Measurements from ENCODE around the gene MIA2.

The MIA2 gene

GRCh38 chr14:39265806-39266524 is 32.2 kb downstream of the MIA2 start:
- TF ChIP-seq, protein P1, sequence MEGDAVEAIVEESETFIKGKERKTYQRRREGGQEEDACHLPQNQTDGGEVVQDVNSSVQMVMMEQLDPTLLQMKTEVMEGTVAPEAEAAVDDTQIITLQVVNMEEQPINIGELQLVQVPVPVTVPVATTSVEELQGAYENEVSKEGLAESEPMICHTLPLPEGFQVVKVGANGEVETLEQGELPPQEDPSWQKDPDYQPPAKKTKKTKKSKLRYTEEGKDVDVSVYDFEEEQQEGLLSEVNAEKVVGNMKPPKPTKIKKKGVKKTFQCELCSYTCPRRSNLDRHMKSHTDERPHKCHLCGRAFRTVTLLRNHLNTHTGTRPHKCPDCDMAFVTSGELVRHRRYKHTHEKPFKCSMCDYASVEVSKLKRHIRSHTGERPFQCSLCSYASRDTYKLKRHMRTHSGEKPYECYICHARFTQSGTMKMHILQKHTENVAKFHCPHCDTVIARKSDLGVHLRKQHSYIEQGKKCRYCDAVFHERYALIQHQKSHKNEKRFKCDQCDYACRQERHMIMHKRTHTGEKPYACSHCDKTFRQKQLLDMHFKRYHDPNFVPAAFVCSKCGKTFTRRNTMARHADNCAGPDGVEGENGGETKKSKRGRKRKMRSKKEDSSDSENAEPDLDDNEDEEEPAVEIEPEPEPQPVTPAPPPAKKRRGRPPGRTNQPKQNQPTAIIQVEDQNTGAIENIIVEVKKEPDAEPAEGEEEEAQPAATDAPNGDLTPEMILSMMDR (conservative IDR thresholded peaks at IDR 0.05; ENCODE audit: low read length): no peak
- DNase-seq (ENCODE audit: low read depth): peak; percentile 34
- peak overlapping the region; percentile 76 for H3K4me3 ChIP-seq (ENCODE audit: low read length)

- DNase-seq (ENCODE audit: low read depth): no peak
- TF ChIP-seq, protein P1 (conservative IDR thresholded peaks at IDR 0.05; ENCODE audit: low read length): no peak
- peak overlapping the region; percentile 76 for H3K4me3 ChIP-seq (ENCODE audit: low read length)
Observed at GRCh38 chr14:39266525-39266870, 32.8 kb downstream of the MIA2 start.

DNA sequence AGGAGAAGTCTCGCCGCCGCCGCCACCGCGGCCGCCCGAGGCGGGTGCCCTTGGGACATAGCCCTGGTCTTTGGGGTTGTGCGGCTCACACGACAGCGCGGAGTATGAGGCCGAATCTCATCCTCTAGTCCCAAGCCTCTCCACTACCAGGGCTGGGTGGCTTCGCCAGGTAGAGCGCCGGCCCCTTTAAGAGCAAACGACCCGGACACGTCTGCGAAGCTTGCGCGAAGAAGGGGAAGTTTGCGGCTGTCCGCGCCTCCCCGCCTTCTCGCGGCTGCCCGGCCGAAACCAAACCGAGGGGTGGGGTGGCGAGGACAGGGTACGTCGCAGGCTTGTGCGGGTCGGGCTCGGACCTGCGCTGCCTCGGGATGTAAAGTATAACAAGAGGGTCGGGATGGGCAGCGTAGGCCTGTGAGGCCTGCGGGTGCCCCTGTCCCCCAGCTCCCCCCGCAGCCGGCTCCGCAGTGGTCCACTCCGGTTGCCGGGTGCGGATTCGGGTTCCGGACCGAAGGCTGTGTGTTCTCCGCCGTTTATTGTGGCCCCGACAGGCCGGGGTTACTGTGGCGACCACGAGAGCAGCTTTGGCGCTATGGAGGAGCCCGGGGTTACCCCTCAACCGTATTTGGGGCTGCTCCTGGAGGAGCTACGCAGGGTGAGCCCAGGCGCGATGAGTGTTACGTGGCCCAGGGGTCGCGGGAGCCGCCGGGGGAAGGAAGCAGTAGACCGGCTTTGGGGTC is 33.3 kb downstream of the MIA2 start:
- peak overlapping the region; percentile 76 for H3K4me3 ChIP-seq (ENCODE audit: low read length)
- TF ChIP-seq, protein P1 (conservative IDR thresholded peaks at IDR 0.05; ENCODE audit: low read length): no peak
- DNase-seq (ENCODE audit: low read depth): peak; percentile 85

DNA sequence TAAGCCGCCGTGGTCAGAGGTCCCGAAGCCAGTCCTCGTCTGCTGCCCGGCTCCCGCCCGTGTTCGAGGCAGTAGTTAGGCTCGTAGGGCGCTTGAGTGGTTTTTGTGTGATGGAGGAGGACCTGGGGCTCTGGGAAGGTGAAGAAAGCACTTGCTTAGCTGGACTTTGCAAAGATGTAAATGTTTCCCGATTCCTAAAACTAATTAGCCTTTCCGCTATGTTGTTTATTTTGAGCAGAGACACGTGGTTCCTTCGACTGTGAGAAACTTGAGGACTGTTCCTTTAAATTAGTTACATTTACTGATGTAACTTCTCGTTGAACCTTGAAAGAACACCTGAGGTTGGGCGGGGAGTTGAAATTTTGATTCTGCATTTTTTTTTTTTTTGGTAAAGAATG is 33.9 kb downstream of the MIA2 start:
- TF ChIP-seq, protein P1 (conservative IDR thresholded peaks at IDR 0.05; ENCODE audit: low read length): no peak
- peak; percentile 36 for DNase-seq (ENCODE audit: low read depth)
- peak overlapping the region; percentile 76 for H3K4me3 ChIP-seq (ENCODE audit: low read length)

DNA sequence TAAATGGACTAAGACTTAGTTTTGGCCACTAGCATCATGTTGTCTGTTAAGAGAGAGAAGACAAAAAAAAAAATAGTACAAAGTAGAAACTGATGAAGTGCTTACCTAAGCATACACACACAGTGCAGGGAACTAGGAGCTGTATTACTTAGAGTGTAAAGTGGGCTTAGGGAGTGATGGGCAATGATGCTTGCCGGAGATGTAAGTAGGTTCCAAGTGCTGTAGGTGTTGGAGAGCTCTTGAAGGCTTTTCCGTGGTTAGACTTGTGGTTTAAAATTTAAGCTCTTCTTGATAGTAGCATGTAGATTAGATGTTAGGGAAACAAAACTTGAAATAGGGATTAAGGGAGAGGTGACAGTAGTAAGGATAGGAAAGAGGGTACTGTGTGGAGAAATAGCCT is 34.7 kb downstream of the MIA2 start:
- DNase-seq (ENCODE audit: low read depth): peak; percentile 9
- peak overlapping the region; percentile 76 for H3K4me3 ChIP-seq (ENCODE audit: low read length)
- TF ChIP-seq, protein P1 (conservative IDR thresholded peaks at IDR 0.05; ENCODE audit: low read length): no peak

GRCh38 chr14:39272918-39273317 is 39.2 kb downstream of the MIA2 start:
- H3K4me3 ChIP-seq (ENCODE audit: low read length): no peak overlapping the region
- TF ChIP-seq, protein P1 (conservative IDR thresholded peaks at IDR 0.05; ENCODE audit: low read length): no peak
- DNase-seq (ENCODE audit: low read depth): no peak

GRCh38 chr14:39275395-39275794 is 41.7 kb downstream of the MIA2 start:
- TF ChIP-seq, protein P1 (conservative IDR thresholded peaks at IDR 0.05; ENCODE audit: low read length): no peak
- no peak for DNase-seq (ENCODE audit: low read depth)

More at GRCh38 chr14:39275395-39275794, 41.7 kb downstream of the MIA2 start:
- no peak overlapping the region for H3K4me3 ChIP-seq (ENCODE audit: low read length)

Measured in AG10803 (cell line).